Epidermal melanocyte (primary cell): ENCODE measurements around the gene AP3D1.

Experiments used
- DNase-seq: peaks from one replicate; pipeline ENCODE4 v3.0.0; 2011; ENCODE audit warnings: low spot score; ENCODE audit not compliant: insufficient read length

Gene AP3D1

GRCh38 chr19:2062389-2062729 lies 89.0 kb downstream of the AP3D1 start:
- DNase-seq = no peak

GRCh38 chr19:2061495-2062388 lies 89.6 kb downstream of the AP3D1 start:
- DNase-seq = peak; percentile 92

DNA sequence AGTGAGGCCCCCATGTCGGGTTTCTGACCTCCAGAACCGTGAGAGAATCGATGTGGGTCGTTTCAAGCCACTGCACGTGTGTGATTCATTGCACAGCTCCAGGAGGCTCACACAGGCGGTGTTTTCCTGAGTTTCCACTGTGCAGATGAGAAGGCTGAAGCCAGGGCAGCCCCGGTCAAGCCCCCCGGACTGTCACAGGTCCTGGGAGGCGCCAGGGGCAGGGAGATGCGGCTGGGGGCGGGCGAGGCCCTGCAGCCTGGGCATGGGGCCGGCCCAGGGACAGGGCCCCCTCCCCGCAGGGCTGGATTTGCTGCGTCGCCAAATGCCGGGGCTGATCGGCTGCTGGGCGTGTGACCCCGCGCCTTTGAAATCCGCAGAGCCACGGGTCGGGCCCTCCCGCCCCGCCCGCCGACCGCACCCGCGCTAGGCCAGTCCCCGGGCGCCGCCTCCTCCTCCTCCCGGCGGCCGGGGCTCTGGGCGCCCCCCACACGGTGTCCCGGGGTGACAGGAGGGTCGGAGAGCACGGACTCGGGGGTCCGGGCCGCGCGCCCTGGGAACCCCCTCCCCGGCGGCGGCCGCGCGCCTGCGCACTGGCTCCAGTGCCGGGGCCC lies 90.4 kb downstream of the AP3D1 start:
- DNase-seq = peak; percentile 64

DNA sequence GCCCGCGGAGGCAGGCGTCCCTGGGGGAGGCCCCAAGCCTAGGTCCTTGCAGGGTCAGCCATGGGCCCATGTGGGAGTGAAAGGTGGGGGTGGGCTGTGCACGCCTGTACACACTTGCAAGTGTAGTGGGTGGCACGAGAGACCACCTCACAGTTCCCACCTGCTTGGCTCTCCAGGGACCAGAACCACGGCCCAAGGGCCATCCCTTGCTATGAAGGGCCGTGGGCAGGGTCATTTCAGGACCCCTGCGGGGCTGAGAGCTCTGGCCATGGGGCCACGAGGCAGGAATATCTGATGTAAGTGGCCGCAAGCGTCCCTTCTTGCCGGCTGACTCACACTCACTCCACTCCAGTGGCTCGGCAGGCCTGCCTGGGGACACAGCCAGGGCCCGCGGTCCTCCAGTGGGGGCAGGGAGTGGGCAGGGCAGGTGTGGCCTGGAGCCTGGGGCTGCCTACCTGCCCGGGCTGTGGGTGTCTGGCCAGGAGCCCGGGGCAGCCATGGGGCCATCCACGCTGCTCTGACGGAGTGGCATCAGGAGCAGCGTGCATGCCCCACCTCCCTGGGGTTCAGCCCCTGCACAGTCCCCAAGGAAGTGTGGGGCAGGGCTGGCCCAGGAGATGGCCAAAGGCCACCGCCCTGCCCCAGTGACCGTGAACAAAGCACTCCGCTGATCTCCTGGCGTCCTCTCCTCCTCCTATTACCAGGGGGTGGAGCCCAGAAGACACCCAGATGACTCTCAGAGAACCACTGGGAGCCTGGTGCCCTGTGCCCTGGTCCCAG lies 91.8 kb downstream of the AP3D1 start:
- DNase-seq = no peak

- no peak for DNase-seq
Measured at GRCh38 chr19:2058570-2059421, 92.6 kb downstream of the AP3D1 start.

DNA sequence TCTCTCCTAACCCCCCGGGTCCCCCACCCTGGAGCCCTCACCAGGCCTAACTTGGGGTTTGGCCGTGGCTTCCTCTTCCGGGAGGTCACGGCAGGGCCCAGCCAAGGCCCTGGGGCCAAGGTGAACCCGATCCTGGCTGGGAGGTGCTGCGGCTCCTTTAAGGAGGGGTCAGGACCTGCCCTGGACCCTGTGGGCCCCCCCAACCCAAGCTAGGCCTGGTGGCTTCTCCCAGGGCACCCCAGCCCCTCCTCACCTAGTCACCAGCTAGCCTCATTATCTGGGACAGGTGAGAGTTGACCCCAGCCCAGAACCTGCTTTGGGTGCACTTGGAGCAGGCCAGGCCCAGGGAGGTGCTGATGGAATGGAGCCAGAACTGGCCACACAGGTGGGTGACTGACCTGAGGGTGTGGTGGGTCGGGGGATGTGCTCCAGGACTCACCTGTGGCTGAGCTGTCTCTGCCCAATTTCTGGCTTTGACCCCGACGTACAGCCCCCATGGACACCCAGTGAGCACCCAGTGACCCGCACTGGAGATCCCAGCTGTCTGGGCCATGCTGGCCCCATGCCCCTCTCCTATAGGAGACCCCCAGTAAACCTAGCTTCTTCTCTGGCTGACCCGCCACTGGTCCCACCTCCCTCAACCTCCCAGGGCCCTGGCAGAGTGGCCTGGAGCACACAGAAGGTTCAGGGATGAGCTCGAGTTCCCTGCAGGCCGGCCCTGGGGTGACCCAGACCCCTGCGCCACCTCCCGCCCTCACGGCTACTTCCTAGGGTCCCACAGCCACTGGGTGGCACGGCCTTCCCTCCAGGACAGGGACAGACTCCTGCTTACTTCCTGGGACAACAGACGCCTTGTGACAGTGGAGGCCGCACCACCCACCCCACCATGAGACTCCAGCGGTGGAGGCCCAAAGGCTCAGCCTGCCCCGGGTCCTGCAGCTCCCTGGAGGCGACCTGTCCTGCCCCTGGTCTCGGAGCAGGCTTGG lies 93.6 kb downstream of the AP3D1 start:
- DNase-seq = no peak

DNA sequence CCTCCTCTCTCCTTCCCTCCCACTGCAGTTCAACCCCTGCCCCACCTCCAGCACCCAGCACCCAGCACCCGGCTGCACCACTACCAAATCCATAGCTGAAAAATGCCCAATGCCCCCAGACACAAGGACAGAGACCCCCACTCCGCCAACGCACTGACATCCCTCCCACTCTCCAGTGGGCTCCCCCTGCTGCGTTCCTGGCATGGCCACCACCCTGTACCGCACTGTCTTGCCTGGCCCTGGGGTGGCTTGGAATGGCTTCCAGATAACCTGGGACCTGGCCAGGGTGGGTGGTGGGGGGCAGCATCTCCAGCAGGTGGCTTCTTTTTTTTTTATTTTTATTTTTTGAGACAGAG lies 94.6 kb downstream of the AP3D1 start:
- DNase-seq = no peak

GRCh38 chr19:2055931-2056836 lies 95.2 kb downstream of the AP3D1 start:
- DNase-seq = no peak

GRCh38 chr19:2054763-2055162 lies 96.6 kb downstream of the AP3D1 start:
- no peak for DNase-seq

DNA sequence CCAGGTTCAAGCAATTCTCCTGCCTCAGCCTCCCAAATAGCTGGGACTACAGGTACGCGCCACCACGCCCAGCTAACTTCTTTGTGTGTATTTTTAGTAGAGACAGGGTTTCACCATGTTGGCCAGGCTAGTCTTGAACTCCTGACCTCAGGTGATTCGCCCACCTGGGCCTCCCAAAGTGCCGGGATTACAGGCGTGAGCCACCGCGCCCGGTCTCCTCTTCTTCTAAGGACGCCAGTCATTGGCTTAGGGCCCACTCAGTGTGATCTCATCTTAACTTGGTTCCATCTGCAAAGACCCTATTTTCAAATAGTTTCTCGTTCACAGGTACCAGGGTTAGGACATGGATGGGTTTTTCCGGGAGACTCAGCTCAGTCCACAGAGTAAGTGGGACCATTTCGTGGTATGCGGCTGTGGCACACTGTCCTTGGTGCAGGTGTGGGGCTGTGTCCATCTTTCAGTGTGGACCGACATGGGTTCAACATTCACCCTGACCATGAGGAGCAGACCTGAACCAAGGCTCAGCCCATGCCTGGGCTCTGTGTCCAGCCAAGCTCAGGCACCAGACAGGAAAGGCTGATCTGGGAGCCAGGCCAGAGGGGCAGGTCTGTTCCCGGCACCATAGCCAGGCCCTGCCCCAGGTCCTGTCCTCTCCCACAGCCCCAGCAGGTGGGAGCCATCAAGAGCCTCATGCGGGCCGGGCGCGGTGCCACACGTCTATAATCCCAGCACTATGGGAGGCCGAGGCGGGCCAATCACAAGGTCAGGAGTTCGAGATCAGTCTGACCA lies 97.6 kb downstream of the AP3D1 start:
- DNase-seq = no peak

- no peak for DNase-seq
Measured at GRCh38 chr19:2051773-2052704, 99.3 kb downstream of the AP3D1 start.

DNA sequence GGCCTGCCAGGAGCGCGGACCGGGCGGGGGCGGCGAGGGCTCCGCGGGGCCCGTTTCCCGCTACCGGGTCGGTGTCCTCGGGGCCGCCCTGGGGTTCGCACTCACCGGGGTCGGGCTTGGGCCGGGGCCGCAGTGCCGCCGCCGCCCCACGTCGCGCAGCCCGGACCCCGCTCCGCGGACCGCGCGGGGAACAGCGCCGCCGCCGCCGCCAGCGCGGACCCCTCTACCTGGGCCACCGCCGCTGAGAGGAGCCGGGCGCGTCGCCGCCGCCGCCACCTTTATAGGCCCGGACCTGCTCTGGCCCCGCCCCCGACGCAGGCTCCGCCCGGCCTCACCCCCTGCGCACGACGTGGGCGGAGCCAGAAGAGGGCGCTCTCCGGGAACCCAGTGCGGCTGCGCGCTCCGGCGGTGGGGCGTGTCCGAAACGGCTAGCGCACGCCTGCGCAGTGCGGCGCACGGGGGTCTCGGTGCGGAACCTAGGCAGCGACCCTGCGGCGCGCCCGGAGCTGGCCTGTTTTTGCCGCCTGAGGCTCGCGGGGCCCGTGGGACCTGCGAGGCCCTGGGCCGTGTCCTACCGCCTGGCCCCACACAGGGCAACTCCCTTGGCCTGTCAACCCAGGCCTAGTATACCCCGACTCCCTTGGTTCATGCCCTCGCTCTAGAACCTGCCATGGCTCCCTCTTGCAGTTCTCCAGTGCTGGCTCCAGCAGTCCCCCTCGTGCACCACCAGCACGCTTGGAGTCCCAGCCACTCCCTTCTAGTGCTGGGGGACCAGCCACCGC lies 100.2 kb downstream of the AP3D1 start, which contains the start of gene MKNK2:
Gene MKNK2 (minus strand): TSS at position 254 of the 782 bp plus-strand sequence. CDS start 393 bp downstream, outside the sequence.
- peak; percentile 92 for DNase-seq
